IPS-15b (cell line): ENCODE data around the gene KCNIP4.

Experiments used
- H3K27me3 ChIP-seq: one replicate; pipeline ENCODE4 v1.6.1; 2013; ENCODE audit warnings: low read length; ENCODE audit not compliant: control insufficient read depth, insufficient read depth
- H3K36me3 ChIP-seq: one replicate; pipeline ENCODE4 v1.6.1; 2013; ENCODE audit warnings: low read length; ENCODE audit not compliant: control insufficient read depth, insufficient read depth
- H3K4me1 ChIP-seq: one replicate; pipeline ENCODE4 v1.6.1; 2013; ENCODE audit warnings: mild to moderate bottlenecking, low read length; ENCODE audit not compliant: control insufficient read depth, insufficient read depth
- H3K4me3 ChIP-seq: one replicate; pipeline ENCODE4 v1.5.1; 2013; ENCODE audit warnings: low read depth, low read length
- H3K9ac ChIP-seq: one replicate; pipeline ENCODE4 v1.6.1; 2013; ENCODE audit warnings: low read depth, mild to moderate bottlenecking, low read length
- H3K9me3 ChIP-seq: one replicate; pipeline ENCODE4 v1.6.1; 2013; ENCODE audit warnings: mild to moderate bottlenecking, low read length; ENCODE audit not compliant: control insufficient read depth, insufficient read depth

KCNIP4 gene

DNA sequence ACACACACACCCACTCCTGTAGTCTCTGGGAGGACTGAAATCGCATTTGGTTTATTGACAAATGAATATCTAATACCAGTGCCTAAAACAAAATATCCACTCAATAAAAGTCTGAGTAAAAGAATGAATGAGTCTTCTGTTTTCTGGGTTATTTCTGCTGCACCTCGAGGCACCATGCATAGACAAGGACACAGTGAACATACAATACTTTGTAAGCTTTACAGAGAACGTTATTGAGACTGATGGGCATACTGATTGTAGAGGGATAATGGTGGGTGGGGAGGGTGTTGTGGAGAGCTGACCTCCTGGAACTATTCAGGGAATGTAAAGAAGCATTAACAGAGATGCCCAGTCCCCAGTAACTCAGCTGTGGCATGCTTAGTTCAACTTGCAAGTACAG is 14.1 kb upstream of the KCNIP4 start:
- Histone ChIP-seq H3K4me1 (no peaks in the 10 kb centered on the region), H3K27me3 (no peaks in the 10 kb centered on the region), H3K9ac (no peak overlapping the region), H3K4me3 (no peak overlapping the region), H3K36me3 (no peaks in the 10 kb centered on the region), H3K9me3 (no peaks in the 10 kb centered on the region)

DNA sequence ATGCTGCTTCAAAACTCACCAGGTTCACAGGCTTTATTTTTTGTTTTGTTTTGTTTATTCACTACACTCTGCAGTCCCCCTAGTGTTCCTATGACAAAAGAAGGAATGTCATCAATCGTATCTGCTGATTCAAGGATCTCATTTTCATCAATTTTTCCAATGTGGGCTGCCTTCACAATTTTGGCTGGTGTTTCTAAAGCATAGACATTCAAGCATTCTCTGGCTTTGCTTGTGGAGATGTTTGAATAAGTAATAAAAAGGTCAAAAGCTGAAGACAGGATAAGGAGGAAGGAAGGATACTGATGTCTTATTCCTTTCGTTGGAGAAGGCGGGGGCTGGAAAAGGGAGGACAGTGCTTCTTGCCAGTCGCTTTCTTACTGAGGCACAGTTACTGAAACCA is 12.2 kb upstream of the KCNIP4 start:
- Histone ChIP-seq H3K36me3 (no peaks in the 10 kb centered on the region), H3K9ac (no peak overlapping the region), H3K4me1 (no peaks in the 10 kb centered on the region), H3K9me3 (no peaks in the 10 kb centered on the region), H3K27me3 (no peaks in the 10 kb centered on the region), H3K4me3 (no peak overlapping the region)

DNA sequence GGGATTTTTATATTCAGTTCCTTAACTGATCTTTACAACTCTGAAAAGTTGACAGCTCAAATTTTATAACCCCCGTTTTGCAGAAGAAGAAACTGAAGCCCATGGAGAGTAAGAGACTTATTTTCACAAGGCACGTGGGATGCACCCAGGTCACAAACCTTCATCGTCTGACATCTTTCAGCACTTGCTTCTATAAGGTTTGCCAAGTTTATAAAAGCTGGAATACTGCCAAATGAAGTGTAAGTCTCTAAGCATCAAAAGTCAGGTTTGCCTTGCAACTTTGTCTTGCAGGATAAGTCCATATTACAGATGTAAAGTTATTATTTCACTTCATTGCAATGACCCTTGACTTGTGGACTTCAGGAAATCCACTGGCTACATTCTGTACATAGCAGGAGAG is 6.3 kb upstream of the KCNIP4 start:
- no peaks in the 10 kb centered on the region for H3K36me3 ChIP-seq
- H3K4me1 ChIP-seq, result no peaks in the 10 kb centered on the region
- no peak overlapping the region for H3K4me3 ChIP-seq
- H3K27me3 ChIP-seq, result peaks cover 7% of the 10 kb centered on the region
- no peaks in the 10 kb centered on the region for H3K9me3 ChIP-seq
- H3K9ac ChIP-seq, result no peak overlapping the region

DNA sequence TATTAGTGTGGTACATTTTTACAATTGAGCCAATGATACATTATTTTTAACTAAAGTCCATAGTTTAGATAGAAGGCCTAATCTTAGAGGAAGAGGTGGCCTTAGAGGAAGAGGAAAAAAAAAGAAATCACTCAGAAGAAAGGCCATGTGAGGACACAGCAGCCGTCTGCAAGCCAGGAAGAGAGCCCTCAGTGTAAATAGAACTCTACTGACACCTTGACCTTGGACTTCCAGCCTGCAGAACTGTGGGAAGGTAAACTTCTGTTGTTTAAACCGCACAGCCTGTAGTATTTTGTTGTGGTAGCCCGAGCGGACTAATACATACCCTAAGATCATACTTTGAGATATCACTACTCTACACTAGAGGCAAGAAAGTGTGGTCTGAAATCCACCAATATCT is 5.1 kb upstream of the KCNIP4 start:
- H3K4me3 ChIP-seq, result no peak overlapping the region
- H3K27me3 ChIP-seq, result peaks cover 16% of the 10 kb centered on the region
- no peak overlapping the region for H3K9ac ChIP-seq
- no peaks in the 10 kb centered on the region for H3K36me3 ChIP-seq
- no peaks in the 10 kb centered on the region for H3K9me3 ChIP-seq
- no peaks in the 10 kb centered on the region for H3K4me1 ChIP-seq

DNA sequence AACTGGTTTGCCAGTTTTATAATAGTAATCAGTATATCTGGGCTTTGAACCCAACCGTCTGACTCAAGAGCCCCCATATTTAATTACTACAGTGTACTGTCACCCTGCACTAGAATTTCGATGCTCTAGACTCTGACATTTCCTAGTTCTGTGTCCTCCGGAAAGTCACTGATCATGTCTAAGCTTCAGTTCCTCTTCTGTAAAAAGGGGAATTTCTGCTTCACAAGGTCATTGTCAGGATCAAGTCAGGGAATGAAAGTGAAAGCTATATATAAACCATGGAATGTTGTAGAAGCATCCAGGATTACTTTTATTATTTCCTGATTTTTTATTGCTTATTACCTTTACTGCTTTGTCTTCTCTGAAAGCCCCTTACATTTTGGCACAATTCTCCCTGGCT is 4.0 kb upstream of the KCNIP4 start:
- Histone ChIP-seq H3K9me3 (no peaks in the 10 kb centered on the region), H3K9ac (no peak overlapping the region), H3K4me1 (no peaks in the 10 kb centered on the region)

DNA sequence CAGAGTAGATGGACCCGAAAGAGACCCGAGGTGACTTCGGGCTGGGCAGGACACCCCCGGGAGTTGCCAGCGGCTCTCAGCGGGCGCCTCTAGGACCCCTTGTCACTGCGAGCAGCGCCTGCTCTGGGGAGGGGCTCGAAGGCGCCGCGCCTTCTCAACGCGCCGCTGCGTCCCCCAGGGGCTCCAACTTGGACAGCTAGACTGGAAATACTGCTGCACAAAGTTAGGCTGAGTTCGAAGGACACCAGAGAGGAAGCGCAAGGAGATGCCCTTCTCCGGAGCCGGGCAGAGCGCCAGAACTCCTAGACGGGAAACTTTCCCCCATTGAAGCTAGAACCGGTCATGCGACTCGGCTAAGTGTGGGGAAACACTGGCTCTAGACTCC is 493 bp upstream of the KCNIP4 start:
- no peak overlapping the region for H3K9ac ChIP-seq
- no peaks in the 10 kb centered on the region for H3K36me3 ChIP-seq
- peak overlapping the region; percentile 46 for H3K4me3 ChIP-seq
- no peaks in the 10 kb centered on the region for H3K4me1 ChIP-seq
- peaks cover 45% of the 10 kb centered on the region for H3K27me3 ChIP-seq
- no peaks in the 10 kb centered on the region for H3K9me3 ChIP-seq

More for the DNA sequence above, 4.0 kb upstream of the KCNIP4 start:
- Histone ChIP-seq H3K27me3 (peaks cover 26% of the 10 kb centered on the region), H3K4me3 (no peak overlapping the region), H3K36me3 (no peaks in the 10 kb centered on the region)

DNA sequence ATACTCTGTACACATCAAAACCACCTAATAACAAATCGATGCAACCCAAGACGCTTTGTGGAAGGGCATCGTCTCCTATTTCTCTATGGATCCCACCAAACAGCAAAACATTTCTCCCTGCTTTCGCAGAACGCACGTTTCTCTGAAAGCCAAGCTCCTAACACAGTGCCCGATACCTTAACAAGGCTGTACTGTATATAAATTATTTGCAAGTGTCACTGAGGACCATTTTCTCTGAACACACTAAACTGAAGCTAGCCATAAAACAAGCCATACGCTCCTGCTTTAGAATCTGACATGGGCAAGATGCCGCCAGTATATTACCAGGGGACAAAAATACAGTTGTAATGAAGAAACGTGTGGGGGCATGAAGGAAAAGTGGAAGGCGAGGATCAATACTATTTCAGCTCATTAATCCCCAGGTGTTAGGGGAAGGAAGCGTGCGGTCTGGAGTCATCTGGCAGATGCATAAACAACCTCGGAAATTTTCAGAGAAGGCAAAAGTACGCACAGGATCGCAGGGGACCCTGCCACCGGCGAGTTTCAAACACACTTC is 703 bp downstream of the KCNIP4 start:
- Histone ChIP-seq H3K9me3 (no peaks in the 10 kb centered on the region), H3K4me3 (peak overlapping the region; percentile 87), H3K27me3 (peaks cover 45% of the 10 kb centered on the region), H3K36me3 (no peaks in the 10 kb centered on the region), H3K9ac (peak overlapping the region; percentile 41), H3K4me1 (no peaks in the 10 kb centered on the region)

DNA sequence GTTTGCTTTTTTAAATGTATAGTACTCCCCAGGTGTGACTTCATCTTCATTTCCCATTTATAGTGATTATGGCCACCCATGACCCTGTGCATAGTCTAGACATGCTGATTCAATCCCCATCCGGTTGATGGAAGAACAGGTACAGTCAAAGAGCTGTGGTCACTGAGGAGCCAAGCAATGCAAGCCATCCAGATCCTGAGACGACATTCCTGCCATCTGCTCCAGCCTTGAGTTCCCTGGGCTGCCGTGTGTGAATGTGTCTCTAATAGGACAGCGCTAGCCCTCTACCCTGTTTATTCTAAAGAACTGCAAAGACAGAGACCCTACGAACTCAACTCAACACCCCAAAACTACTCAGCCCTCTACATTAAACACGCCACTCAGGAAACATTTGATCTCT is 1.7 kb downstream of the KCNIP4 start:
- no peaks in the 10 kb centered on the region for H3K36me3 ChIP-seq
- peaks cover 45% of the 10 kb centered on the region for H3K27me3 ChIP-seq
- no peaks in the 10 kb centered on the region for H3K9me3 ChIP-seq
- H3K4me1 ChIP-seq, result no peaks in the 10 kb centered on the region
- no peak overlapping the region for H3K4me3 ChIP-seq
- no peak overlapping the region for H3K9ac ChIP-seq

DNA sequence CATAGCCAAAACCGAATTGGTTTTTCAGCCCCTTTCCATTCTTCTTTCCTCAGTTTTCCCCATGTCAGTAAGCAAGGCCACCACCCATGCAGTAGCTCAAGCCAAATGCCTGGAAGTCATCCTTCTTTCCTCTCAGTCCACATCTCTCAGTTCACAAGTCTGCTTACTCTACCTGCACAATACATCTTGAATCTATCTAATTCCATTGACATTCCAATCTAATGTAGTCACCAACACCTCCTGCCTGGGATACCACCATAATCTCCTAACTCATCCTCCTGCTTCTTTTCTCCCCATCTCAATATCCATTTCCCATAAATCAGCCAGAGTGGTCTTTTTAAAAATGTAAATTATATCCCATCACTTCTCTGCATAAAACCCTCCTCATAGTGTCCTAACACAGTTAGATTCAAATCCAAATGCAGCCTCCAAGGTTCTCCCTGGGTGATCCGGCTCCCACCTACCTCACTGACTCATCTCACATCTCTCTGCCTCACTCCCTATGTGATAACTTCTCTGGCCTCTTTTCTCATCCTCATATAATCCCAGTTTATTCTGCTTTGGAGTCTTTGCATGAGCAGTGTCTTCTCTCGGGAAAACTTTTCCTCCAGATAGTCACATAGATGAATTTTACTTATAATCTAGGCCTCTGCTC is 26.9 kb downstream of the KCNIP4 start:
- H3K9ac ChIP-seq, result no peak overlapping the region
- no peak overlapping the region for H3K4me3 ChIP-seq
- H3K27me3 ChIP-seq, result no peaks in the 10 kb centered on the region
- H3K36me3 ChIP-seq, result no peaks in the 10 kb centered on the region
- no peaks in the 10 kb centered on the region for H3K4me1 ChIP-seq
- no peaks in the 10 kb centered on the region for H3K9me3 ChIP-seq

DNA sequence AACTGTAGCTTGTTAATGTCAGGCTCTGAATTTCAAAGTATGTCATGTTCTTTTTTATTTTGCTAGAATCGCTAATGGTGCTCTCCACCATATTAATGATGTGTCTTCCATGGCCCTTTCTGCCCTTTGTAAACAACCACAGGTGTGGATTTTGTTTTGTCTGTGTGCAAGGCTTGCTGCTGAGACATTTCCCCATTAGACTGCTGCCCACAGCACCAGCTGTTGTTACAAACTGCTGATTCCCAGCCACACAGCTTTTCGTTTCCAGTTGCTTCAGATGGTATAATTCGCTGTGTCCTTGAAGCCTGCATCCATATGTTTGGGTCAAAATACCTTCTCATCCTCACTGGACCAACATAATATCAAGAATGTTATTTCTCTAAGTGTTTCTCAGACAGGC is 32.8 kb downstream of the KCNIP4 start:
- no peaks in the 10 kb centered on the region for H3K27me3 ChIP-seq
- no peaks in the 10 kb centered on the region for H3K9me3 ChIP-seq
- no peak overlapping the region for H3K9ac ChIP-seq
- no peaks in the 10 kb centered on the region for H3K4me1 ChIP-seq
- H3K36me3 ChIP-seq, result no peaks in the 10 kb centered on the region
- no peak overlapping the region for H3K4me3 ChIP-seq

DNA sequence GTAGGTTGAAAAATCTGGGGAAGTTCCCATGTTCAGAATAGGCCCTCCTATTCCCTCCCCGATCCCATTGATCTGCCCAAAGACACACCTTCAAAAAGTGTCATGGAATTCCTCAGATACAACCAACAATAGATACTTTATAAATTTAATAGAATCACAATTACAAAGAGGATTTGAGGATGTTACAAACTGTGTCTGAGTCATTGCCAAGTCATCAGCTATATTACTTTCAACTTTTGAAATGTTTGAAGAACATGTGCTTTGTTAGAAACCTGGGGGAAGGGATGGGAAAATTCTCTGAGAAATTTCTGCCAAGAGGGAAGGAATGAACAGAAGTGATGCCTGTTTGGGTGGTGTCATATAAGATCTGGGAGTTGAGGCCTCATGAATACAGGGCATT is 46.7 kb downstream of the KCNIP4 start:
- H3K36me3 ChIP-seq, result no peaks in the 10 kb centered on the region
- no peak overlapping the region for H3K9ac ChIP-seq
- H3K4me1 ChIP-seq, result no peaks in the 10 kb centered on the region
- H3K27me3 ChIP-seq, result no peaks in the 10 kb centered on the region
- H3K4me3 ChIP-seq, result no peak overlapping the region
- H3K9me3 ChIP-seq, result no peaks in the 10 kb centered on the region

DNA sequence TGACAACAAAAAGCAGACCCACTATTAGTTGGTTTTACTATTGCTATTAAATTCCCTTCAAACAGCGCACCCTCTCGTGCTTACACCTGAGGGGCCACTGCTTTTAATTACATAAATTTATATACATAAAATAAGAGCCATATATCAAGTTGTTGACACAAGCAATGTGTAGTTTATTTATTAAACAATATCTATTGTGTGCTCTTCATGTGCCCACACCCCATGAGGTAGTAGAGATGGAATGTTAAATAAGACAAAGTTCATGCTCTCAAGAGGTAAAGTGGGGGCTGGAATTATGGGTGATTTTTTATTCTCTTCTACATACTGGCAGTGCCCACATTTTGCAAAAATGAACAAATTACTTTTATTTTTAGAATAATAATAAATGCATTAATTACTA is 47.3 kb downstream of the KCNIP4 start:
- no peak overlapping the region for H3K4me3 ChIP-seq
- H3K36me3 ChIP-seq, result no peaks in the 10 kb centered on the region
- H3K4me1 ChIP-seq, result no peaks in the 10 kb centered on the region
- no peaks in the 10 kb centered on the region for H3K27me3 ChIP-seq
- H3K9me3 ChIP-seq, result no peaks in the 10 kb centered on the region
- no peak overlapping the region for H3K9ac ChIP-seq
